ACC112 (cell line): Measurements from ENCODE around the gene WDR1.

ENCODE experiments used
- H2AFZ ChIP-seq: fragments of 200-600 bp; sonication (generic); one replicate; pipeline ENCODE4 v1.6.0; 2017; ENCODE audit warnings: antibody characterized with exemption, low read length; ENCODE audit not compliant: unreplicated experiment
- H3K27ac ChIP-seq: fragments of 200-600 bp; sonication (generic); 2 replicates; pipeline ENCODE4 v1.5.1; 2014; ENCODE audit warnings: low read depth, mild to moderate bottlenecking, antibody characterized with exemption, low read length, moderate library complexity
- H3K27me3 ChIP-seq: fragments of 200-600 bp; sonication (generic); 2 replicates; pipeline ENCODE4 v1.6.1; 2014; ENCODE audit warnings: mild to moderate bottlenecking, antibody characterized with exemption, low read length, moderate library complexity, mixed read lengths; ENCODE audit not compliant: insufficient read depth
- H3K36me3 ChIP-seq: fragments of 200-600 bp; sonication (generic); 2 replicates; pipeline ENCODE4 v1.6.1; 2016; ENCODE audit warnings: mild to moderate bottlenecking, antibody characterized with exemption, low read length, moderate library complexity, mixed read lengths; ENCODE audit not compliant: insufficient read depth
- H3K4me1 ChIP-seq: fragments of 200-600 bp; sonication (generic); one replicate; pipeline ENCODE4 v1.6.1; 2016; ENCODE audit warnings: low read length, mixed read lengths; ENCODE audit not compliant: insufficient read depth, unreplicated experiment, control insufficient read depth
- H3K4me3 ChIP-seq: fragments of 200-600 bp; sonication (generic); 2 replicates; pipeline ENCODE4 v1.5.1; 2014; ENCODE audit warnings: mild to moderate bottlenecking, low read depth, low read length
- H3K79me2 ChIP-seq: fragments of 200-600 bp; sonication (generic); one replicate; pipeline ENCODE4 v1.6.0; 2016; ENCODE audit warnings: low read length; ENCODE audit not compliant: control insufficient read depth, unreplicated experiment, insufficient read depth

WDR1 gene

DNA sequence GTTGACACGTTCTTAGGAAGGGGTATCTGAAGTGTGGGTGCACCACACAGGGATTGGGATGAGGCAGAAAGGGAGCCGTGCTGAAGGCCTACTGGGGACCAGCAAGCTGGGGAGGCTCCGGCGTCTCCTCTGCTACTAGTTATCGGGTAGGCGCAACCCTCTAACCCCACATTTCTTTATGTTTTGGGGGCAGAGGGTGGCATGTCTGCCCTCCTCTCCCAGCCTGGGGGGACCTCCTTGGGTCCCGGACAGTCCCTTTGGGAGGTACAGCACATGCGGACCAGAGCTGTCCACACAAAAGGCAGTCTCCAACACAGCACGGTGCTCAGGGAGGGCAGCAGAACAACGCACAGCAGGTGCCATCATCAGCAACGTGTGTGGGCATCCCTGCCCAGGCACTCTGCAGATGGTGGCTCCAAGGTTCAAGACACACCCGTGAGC is 33.2 kb downstream of the WDR1 start:
- Histone ChIP-seq H3K4me1 (no peaks in the 10 kb centered on the region), H3K36me3 (peaks cover 50% of the 10 kb centered on the region; the same call in 1 of the 2 replicates), H3K79me2 (peaks cover 38% of the 10 kb centered on the region), H2AFZ (no peak overlapping the region), H3K27me3 (no peaks in the 10 kb centered on the region), H3K4me3 (no peak overlapping the region), H3K27ac (no peak overlapping the region)

DNA sequence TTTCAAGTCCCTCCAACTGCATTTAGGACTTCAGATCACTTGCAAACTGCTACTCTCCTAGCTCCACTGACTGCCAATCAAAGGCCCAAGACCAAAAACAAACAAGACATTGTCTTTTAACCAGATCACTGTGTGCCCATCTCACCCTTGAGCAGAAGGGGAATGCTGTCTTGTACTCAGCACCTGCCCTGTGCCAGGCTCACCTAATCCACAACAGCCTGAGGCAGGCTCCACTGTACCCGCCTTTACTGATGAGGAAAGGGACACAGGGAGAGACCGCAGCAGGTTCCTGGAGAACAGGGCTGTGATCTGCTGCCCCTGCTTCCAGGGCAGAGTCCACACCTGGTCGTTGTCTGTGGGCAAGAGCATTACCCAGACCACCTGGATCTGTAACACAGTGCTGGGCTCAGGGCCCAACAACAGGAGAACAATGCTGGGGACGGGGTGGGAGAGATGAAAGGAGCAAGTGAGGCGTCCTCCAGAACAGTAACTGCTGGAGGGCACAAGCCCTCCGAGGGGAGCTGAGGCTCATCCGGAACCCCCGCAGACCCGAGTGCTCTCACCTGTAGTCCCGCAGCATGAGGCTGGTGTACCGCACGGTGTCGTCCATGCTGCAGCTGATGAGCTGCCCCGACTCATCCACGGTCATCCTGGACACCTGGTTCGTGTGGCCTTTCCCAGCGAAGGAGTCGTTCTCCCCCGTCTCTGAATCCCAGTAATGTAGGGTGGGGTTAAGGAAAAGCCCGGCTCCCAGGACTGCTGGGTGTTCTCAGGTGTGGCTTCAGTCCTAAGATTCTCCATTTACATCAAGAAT is 33.9 kb downstream of the WDR1 start:
- no peak overlapping the region for H2AFZ ChIP-seq
- peaks cover 4% of the 10 kb centered on the region for H3K4me1 ChIP-seq
- no peak overlapping the region for H3K27ac ChIP-seq
- no peak overlapping the region for H3K4me3 ChIP-seq
- no peaks in the 10 kb centered on the region for H3K27me3 ChIP-seq
- peaks cover 51% of the 10 kb centered on the region; the same call in 1 of the 2 replicates for H3K36me3 ChIP-seq
- peaks cover 32% of the 10 kb centered on the region for H3K79me2 ChIP-seq

DNA sequence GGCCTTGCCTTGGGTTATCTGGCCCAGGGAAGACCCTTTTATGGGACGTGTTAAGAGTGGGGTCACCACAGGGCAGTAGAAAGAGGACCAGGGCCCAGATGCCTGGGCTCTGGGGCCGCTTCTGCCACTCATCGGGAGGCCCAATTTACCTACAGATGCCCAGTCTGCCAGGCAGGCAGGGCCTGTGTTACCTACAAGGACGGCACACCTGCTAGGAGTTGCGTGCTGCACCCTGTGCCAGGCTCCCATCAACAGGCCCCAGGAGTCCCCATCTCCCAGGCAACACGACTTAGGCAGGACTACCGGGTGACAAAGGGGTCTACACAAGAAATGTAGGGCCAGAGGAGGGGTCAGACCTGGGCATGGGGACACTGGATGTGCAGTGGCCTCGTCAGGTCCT is 34.6 kb downstream of the WDR1 start:
- H3K36me3 ChIP-seq = peaks cover 45% of the 10 kb centered on the region; the same call in 1 of the 2 replicates
- no peak overlapping the region for H3K4me3 ChIP-seq
- no peaks in the 10 kb centered on the region for H3K27me3 ChIP-seq
- H3K27ac ChIP-seq = no peak overlapping the region
- peaks cover 30% of the 10 kb centered on the region for H3K79me2 ChIP-seq
- peaks cover 4% of the 10 kb centered on the region for H3K4me1 ChIP-seq
- H2AFZ ChIP-seq = no peak overlapping the region

DNA sequence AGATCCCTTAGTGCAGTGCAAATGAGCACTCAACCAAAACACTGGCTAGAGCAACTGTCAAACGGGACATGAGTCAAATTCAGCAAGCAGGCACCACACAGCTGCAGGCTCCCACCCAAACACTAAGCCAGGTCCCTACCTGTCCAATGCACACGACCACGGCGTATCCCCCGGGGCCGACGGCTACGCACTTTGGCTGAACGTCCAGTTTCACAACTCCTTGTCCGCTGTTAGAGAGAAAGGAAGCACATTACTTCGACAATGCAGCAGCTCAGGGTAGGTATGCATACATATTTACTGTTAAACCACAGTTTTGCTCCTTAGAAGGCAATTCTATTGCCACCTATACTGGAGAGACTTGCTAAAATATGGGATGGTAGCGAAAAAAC is 35.4 kb downstream of the WDR1 start:
- Histone ChIP-seq H3K36me3 (peaks cover 51% of the 10 kb centered on the region; the same call in 1 of the 2 replicates), H3K4me1 (peaks cover 4% of the 10 kb centered on the region), H3K4me3 (no peak overlapping the region), H3K27me3 (no peaks in the 10 kb centered on the region), H3K79me2 (peaks cover 26% of the 10 kb centered on the region), H3K27ac (no peak overlapping the region), H2AFZ (no peak overlapping the region)

DNA sequence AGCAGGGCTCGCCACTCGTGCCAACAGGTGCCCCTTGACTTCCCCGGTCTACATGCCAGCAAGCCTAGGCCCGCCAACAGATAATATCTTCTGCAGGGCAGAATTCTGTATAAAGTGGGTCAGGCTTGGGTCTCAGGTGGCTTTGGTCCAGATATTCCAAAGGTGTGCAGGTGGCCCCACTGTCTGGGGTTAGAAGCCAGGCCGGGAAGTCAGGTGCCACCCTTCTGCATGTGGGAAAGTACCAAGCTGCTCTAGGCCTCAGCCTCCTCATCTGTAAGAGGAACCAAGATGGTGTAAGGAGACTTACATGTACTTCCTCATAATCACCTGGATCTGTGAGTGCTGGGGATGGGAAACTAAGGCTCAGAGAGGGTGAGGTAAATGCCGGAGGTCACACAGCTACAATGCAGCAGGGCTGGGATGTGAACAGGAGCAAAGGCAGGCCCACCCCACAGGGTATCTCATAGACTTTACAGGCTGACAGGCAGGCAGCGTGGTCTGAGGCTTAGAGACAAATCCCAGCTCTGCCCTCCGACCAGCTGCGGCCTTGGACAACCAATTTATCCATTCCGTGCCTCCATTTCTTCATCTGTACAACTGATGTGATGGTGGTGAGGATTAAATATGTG is 35.9 kb downstream of the WDR1 start:
- peaks cover 54% of the 10 kb centered on the region; the same call in 1 of the 2 replicates for H3K36me3 ChIP-seq
- no peak overlapping the region for H3K4me3 ChIP-seq
- peaks cover 25% of the 10 kb centered on the region for H3K79me2 ChIP-seq
- H2AFZ ChIP-seq = no peak overlapping the region
- H3K27me3 ChIP-seq = no peaks in the 10 kb centered on the region
- H3K4me1 ChIP-seq = peaks cover 4% of the 10 kb centered on the region
- no peak overlapping the region for H3K27ac ChIP-seq

DNA sequence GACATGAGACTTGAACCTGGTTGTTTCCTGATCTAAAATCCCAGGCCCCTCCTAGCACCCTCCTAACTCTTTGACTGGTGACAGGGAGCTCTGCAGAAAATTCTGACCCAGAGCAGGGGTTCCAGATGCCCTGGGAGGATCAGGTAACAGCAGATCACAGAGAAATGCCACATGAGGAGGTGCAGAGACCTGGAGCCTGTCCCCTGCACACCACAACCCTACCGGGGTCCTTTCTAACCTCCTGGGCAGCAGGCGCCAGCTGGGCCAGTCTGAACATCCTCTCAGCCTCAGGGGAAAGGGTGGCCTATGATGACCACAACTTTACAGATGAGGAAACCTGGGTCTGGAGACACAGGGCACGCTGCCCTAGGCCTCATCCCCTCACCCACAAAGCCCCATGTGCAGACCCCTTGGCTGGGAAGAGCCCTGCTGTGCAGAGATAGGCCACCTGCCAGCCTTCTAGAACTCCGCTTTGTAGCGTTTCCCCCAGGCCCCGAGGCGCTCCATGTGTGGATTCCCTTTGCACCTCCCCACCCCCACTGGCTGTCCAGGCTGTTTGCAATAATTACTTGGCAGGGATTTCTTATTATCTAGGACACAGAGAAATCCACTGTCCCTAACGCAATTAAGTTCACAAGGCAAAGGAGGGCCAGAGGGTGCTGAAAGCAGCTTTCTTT is 36.5 kb downstream of the WDR1 start:
- Histone ChIP-seq H3K36me3 (peaks cover 59% of the 10 kb centered on the region; the same call in 1 of the 2 replicates), H2AFZ (no peak overlapping the region), H3K27me3 (no peaks in the 10 kb centered on the region), H3K27ac (no peak overlapping the region), H3K79me2 (peaks cover 19% of the 10 kb centered on the region), H3K4me1 (peaks cover 4% of the 10 kb centered on the region), H3K4me3 (no peak overlapping the region)

DNA sequence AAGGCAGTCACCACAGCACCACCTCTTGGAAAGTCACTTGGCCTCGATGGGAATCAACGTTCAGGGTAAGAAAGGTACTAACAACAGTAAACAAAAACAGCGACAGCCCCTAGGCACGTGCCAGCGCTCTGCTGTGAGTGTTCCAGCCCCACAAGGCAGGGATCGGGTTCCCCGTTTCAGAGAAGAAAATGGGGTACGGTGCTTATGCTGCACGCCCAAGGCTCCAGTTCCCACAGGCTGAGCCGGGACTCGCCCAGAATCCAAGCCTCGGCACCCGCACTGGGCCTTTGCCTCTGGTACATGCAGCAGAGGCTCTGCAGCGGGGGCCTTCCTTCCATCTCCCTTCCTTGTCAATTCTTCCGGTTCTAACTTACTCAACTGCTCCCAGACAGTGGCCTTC is 37.3 kb downstream of the WDR1 start:
- Histone ChIP-seq H2AFZ (no peak overlapping the region), H3K36me3 (peaks cover 65% of the 10 kb centered on the region; the same call in 1 of the 2 replicates), H3K79me2 (peaks cover 12% of the 10 kb centered on the region), H3K4me1 (peaks cover 4% of the 10 kb centered on the region), H3K27me3 (no peaks in the 10 kb centered on the region), H3K27ac (no peak overlapping the region), H3K4me3 (no peak overlapping the region)

DNA sequence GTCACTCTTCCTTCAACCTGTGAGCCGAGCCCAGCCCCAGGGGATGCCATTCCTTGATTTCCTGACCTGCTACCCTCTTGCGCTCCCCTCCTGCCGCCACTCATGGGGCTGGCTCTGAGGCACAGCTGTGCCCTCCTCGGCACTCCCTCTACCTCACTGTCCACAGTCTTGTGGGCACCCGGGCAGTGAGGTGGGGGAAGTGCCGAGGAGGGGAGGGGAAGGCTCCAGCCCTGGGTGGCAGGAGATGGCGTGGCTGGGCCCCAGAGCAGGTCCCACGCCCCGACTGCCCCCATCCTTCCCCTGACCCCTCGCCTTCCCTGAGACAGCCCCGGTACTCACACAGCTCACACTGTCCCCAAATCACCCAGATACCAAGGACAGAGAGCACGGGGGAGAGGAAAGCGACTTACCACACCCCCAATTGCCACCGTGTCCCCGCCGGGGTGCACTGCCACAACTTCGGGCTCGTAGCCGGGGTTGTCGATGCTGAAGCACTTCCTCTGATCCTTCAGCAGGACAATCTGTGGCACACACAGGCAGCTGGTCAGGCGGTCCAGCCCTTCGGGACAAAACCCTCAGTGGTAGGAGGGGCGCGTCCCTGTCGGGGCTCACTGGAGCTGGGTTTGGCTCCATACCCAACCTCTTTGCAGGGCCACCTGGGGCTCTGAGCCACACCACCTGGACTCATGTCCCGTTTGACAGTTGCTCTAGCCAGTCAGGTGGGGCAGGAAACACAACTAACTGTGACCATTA is 37.9 kb downstream of the WDR1 start:
- Histone ChIP-seq H3K27ac (no peak overlapping the region), H3K27me3 (no peaks in the 10 kb centered on the region), H3K4me3 (no peak overlapping the region), H3K79me2 (peaks cover 10% of the 10 kb centered on the region), H2AFZ (no peak overlapping the region), H3K4me1 (peaks cover 4% of the 10 kb centered on the region), H3K36me3 (peaks cover 69% of the 10 kb centered on the region)

DNA sequence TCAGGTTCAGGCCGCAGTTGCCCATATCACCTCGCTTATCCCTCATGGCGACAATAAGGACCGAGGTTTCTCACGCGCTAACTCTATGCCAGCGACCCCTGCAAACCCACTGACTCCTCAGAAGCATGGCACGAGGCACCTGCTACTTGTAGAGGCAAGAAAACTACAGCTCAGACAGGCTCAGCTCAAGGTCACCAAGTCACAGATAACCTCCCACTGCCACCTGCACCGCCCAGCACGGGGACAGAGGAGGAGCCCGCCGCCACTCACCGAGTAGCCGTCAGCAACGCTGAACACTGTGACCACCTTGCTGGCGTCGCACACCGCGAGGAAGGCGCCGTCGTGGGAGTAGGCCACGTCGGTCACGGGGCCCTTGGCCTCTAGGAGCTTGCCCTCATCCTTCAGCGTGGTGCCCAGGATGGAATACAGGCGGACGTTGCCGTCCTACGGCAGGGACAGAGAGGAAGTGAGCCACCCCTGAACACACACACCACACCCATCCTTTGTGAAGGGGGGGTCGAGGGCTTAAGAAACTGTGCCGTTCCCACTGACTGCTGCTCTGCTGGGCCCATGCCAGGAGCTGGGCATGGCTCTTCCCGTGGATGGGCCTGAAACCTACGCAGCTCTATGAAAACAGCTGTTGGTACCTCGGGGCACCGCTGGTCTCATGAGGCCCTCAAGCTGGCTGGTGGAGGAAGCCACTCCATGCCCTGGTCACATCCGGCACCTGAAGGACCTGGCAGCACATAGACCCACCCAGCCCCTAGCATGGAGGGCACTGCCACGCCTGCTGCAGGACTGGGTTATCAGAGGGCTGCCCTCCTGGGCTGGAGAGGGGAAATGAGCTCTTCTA is 38.9 kb downstream of the WDR1 start:
- Histone ChIP-seq H3K27me3 (no peaks in the 10 kb centered on the region), H3K4me1 (peaks cover 4% of the 10 kb centered on the region), H3K36me3 (peaks cover 69% of the 10 kb centered on the region), H3K79me2 (peaks cover 6% of the 10 kb centered on the region), H3K4me3 (no peak overlapping the region), H3K27ac (no peak overlapping the region), H2AFZ (no peak overlapping the region)
